CD8-positive, alpha-beta memory T cell (primary cell): ENCODE results near the gene MIEF1. TPM values are rescaled to one million over a fixed set of nuclear protein-coding genes. Genes with fewer than 3 reads are reported as not detected.

Experiments
- CTCF ChIA-PET: fragments of 350-600 bp; sonication (Branson Sonifier 250); formaldehyde crosslinking; loops from one replicate; lab custom pipeline; 2021; ENCODE audit warnings: antibody characterized with exemption; lab: Charles Lee
- POLR2A ChIA-PET: fragments of 350-600 bp; sonication (Branson Sonifier 250); formaldehyde crosslinking; loops from one replicate; lab custom pipeline; 2021; ENCODE audit warnings: antibody characterized with exemption; lab: Charles Lee
- DNase-seq, 5 donors: peaks; one replicate each; pipeline versions ENCODE4 v3.0.0 to v3.0.0-alpha.2; 2020 to 2022; ENCODE audit warnings: mixed read lengths in 1 of 5
- H3K27ac ChIP-seq: one replicate; pipeline ENCODE4 v1.7.0; 2013; ENCODE audit warnings: low read depth, mild to moderate bottlenecking, low read length, moderate library complexity
- H3K27me3 ChIP-seq: 2 replicates; pipeline ENCODE4 v1.7.0; 2013; ENCODE audit warnings: low read length, mild to moderate bottlenecking; ENCODE audit not compliant: insufficient read depth, poor library complexity, severe bottlenecking
- H3K36me3 ChIP-seq: 2 replicates; pipeline ENCODE4 v1.7.0; 2013; ENCODE audit warnings: mild to moderate bottlenecking, low read length, moderate library complexity; ENCODE audit not compliant: insufficient read depth
- H3K4me1 ChIP-seq: 2 replicates; pipeline ENCODE4 v1.7.0; 2013; ENCODE audit warnings: mild to moderate bottlenecking, low read length, moderate library complexity; ENCODE audit not compliant: insufficient read depth
- H3K4me3 ChIP-seq: 2 replicates; pipeline ENCODE4 v1.7.0; 2013; ENCODE audit warnings: mild to moderate bottlenecking, low read length
- H3K9me3 ChIP-seq: 2 replicates; pipeline ENCODE4 v1.7.0; 2013; ENCODE audit warnings: mild to moderate bottlenecking, low read length
- H3K27ac Mint-ChIP-seq, 8 donors: one replicate each; pipeline ENCODE4 v1.8.0; 2020 to 2021; ENCODE audit warnings: mixed read lengths in 8 of 8, mild to moderate bottlenecking in 6 of 8, inconsistent platforms in 3 of 8, moderate library complexity in 3 of 8
- H3K27me3 Mint-ChIP-seq, 2 donors: one replicate each; pipeline ENCODE4 v1.8.0; 2020 to 2021; ENCODE audit warnings: mixed read lengths in 2 of 2, mild to moderate bottlenecking in 1 of 2, moderate library complexity in 1 of 2
- H3K36me3 Mint-ChIP-seq, 3 donors: one replicate each; pipeline ENCODE4 v1.8.0; 2020 to 2021; ENCODE audit warnings: mixed read lengths in 3 of 3, inconsistent platforms in 1 of 3, mild to moderate bottlenecking in 1 of 3
- H3K4me1 Mint-ChIP-seq, 3 donors: one replicate each; pipeline ENCODE4 v1.8.0; 2020 to 2021; ENCODE audit warnings: mixed read lengths in 3 of 3, inconsistent platforms in 1 of 3, mild to moderate bottlenecking in 1 of 3
- H3K4me3 Mint-ChIP-seq, 7 donors: one replicate each; pipeline ENCODE4 v1.8.0; 2020 to 2021; ENCODE audit warnings: mixed read lengths in 7 of 7, mild to moderate bottlenecking in 6 of 7, moderate library complexity in 4 of 7, inconsistent platforms in 2 of 7
- H3K9me3 Mint-ChIP-seq, 5 donors: one replicate each; pipeline ENCODE4 v1.8.0; 2020 to 2022; ENCODE audit warnings: mixed read lengths in 5 of 5, mild to moderate bottlenecking in 3 of 5, moderate library complexity in 2 of 5, inconsistent platforms in 1 of 5
- polyA plus RNA-seq: library from polyadenylated mRNA; unstranded; fragments of 300-500 nt; fragmentation: Illumina TruSeq; gene quantifications from one replicate; pipeline ENCODE4 v1.2.3, GENCODE V29; 2021
- total RNA-seq, 2 experiments: library from RNA; stranded (reverse); gene quantifications; one replicate each; pipeline ENCODE4 v1.2.3, GENCODE V29; 2021

MIEF1 gene
- total and polyA plus RNA-seq, 3 experiments from 2014 or later, result 29.4 to 60.9 (median 59.9) TPM

GRCh38 chr22:39457556-39458443, 44.3 kb upstream of the MIEF1 start:
- Mint-ChIP-seq H3K9me3 (peaks cover 0 to 4% (median 2%) of the 10 kb centered on the region in 5 donors), H3K27ac (no peak overlapping the region), H3K27me3 (peaks cover 34 to 53% of the 10 kb centered on the region in 2 donors), H3K4me3 (peak overlapping the region in 6 of 7 donors; percentile 38 to 74 (median 56)), H3K4me1 (peaks cover 12 to 22% (median 17%) of the 10 kb centered on the region in 3 donors), H3K36me3 (peaks cover 0 to 3% (median 0%) of the 10 kb centered on the region in 3 donors)
- Histone ChIP-seq H3K27me3 (peaks cover 10% of the 10 kb centered on the region), H3K27ac (peak overlapping the region; percentile 54), H3K9me3 (no peaks in the 10 kb centered on the region), H3K4me1 (peaks cover 14% of the 10 kb centered on the region), H3K4me3 (no peak overlapping the region), H3K36me3 (no peaks in the 10 kb centered on the region)
- ChIA-PET POLR2A (no interaction called here), CTCF (no interaction called here)
- DNase-seq, result peak in 1 of 5 donors; percentile 12

GRCh38 chr22:39458444-39459083, 43.5 kb upstream of the MIEF1 start:
- H3K4me3 ChIP-seq, result no peak overlapping the region

GRCh38 chr22:39459681-39460080, 42.4 kb upstream of the MIEF1 start:
- Histone ChIP-seq H3K4me1 (peaks cover 14% of the 10 kb centered on the region), H3K9me3 (no peaks in the 10 kb centered on the region), H3K27me3 (peaks cover 10% of the 10 kb centered on the region), H3K36me3 (no peaks in the 10 kb centered on the region), H3K4me3 (no peak overlapping the region), H3K27ac (no peak overlapping the region)
- Mint-ChIP-seq H3K4me1 (peaks cover 12 to 22% (median 15%) of the 10 kb centered on the region in 3 donors), H3K27ac (no peak overlapping the region), H3K4me3 (peak overlapping the region in 1 of 7 donors; percentile 11), H3K27me3 (peaks cover 34 to 45% of the 10 kb centered on the region in 2 donors), H3K9me3 (peaks cover 0 to 4% (median 2%) of the 10 kb centered on the region in 5 donors), H3K36me3 (peaks cover 0 to 3% (median 0%) of the 10 kb centered on the region in 3 donors)
- no peak for DNase-seq
- ChIA-PET POLR2A (no interaction called here), CTCF (no interaction called here)

More at GRCh38 chr22:39458444-39459083, 43.5 kb upstream of the MIEF1 start:
- Mint-ChIP-seq H3K4me1 (peaks cover 12 to 22% (median 17%) of the 10 kb centered on the region in 3 donors), H3K36me3 (peaks cover 0 to 3% (median 0%) of the 10 kb centered on the region in 3 donors), H3K9me3 (peaks cover 0 to 4% (median 2%) of the 10 kb centered on the region in 5 donors), H3K27me3 (peaks cover 34 to 53% of the 10 kb centered on the region in 2 donors), H3K4me3 (peak overlapping the region in 5 of 7 donors; percentile 38 to 72 (median 54)), H3K27ac (peak overlapping the region in 2 of 8 donors; percentile 38 to 86)
- Histone ChIP-seq H3K27ac (peak overlapping the region; percentile 54), H3K27me3 (peaks cover 10% of the 10 kb centered on the region), H3K36me3 (no peaks in the 10 kb centered on the region), H3K9me3 (no peaks in the 10 kb centered on the region), H3K4me1 (peaks cover 14% of the 10 kb centered on the region)
- ChIA-PET POLR2A (no interaction called here), CTCF (no interaction called here)
- no peak for DNase-seq

GRCh38 chr22:39462443-39463221, 39.5 kb upstream of the MIEF1 start:
- Mint-ChIP-seq H3K27ac (no peak overlapping the region), H3K4me1 (peaks cover 0 to 9% (median 7%) of the 10 kb centered on the region in 3 donors), H3K9me3 (no peaks in the 10 kb centered on the region), H3K27me3 (peaks cover 20 to 27% of the 10 kb centered on the region in 2 donors), H3K36me3 (no peaks in the 10 kb centered on the region), H3K4me3 (no peak overlapping the region)
- ChIA-PET POLR2A (no interaction called here), CTCF (no interaction called here)
- H3K4me3 ChIP-seq, result no peak overlapping the region
- no peak for DNase-seq
- H3K27ac ChIP-seq, result no peak overlapping the region
- H3K27me3 ChIP-seq, result peaks cover 10% of the 10 kb centered on the region
- H3K9me3 ChIP-seq, result no peaks in the 10 kb centered on the region
- H3K4me1 ChIP-seq, result peaks cover 8% of the 10 kb centered on the region
- H3K36me3 ChIP-seq, result no peaks in the 10 kb centered on the region

- Mint-ChIP-seq H3K27ac (peak overlapping the region in 1 of 8 donors; percentile 26), H3K36me3 (no peaks in the 10 kb centered on the region), H3K27me3 (peaks cover 19 to 23% of the 10 kb centered on the region in 2 donors), H3K9me3 (no peaks in the 10 kb centered on the region), H3K4me3 (no peak overlapping the region), H3K4me1 (peaks cover 0 to 5% (median 3%) of the 10 kb centered on the region in 3 donors)
- H3K27ac ChIP-seq, result no peak overlapping the region
- no peaks in the 10 kb centered on the region for H3K36me3 ChIP-seq
- H3K4me3 ChIP-seq, result no peak overlapping the region
- peaks cover 4% of the 10 kb centered on the region for H3K4me1 ChIP-seq
- no peak for DNase-seq
- CTCF ChIA-PET, result no interaction called here
- H3K27me3 ChIP-seq, result peaks cover 5% of the 10 kb centered on the region
- no peaks in the 10 kb centered on the region for H3K9me3 ChIP-seq
- POLR2A ChIA-PET, result no interaction called here
These were observed 38.8 kb upstream of the MIEF1 start for GRCh38 chr22:39463277-39463676.

- H3K36me3 ChIP-seq, result no peaks in the 10 kb centered on the region
- peak overlapping the region in 1 of 8 donors; percentile 14 for H3K27ac Mint-ChIP-seq
- no peaks in the 10 kb centered on the region for H3K36me3 Mint-ChIP-seq
- no peak overlapping the region for H3K27ac ChIP-seq
- DNase-seq, result no peak
- ChIA-PET CTCF (no interaction called here), POLR2A (no interaction called here)
- H3K9me3 ChIP-seq, result no peaks in the 10 kb centered on the region
- no peak overlapping the region for H3K4me3 Mint-ChIP-seq
- H3K27me3 Mint-ChIP-seq, result peaks cover 15 to 19% of the 10 kb centered on the region in 2 donors
- H3K4me3 ChIP-seq, result no peak overlapping the region
- H3K4me1 ChIP-seq, result no peaks in the 10 kb centered on the region
- no peaks in the 10 kb centered on the region for H3K9me3 Mint-ChIP-seq
- no peaks in the 10 kb centered on the region for H3K4me1 Mint-ChIP-seq
- no peaks in the 10 kb centered on the region for H3K27me3 ChIP-seq
These were observed 38.1 kb upstream of the MIEF1 start for GRCh38 chr22:39463931-39464390.

DNA sequence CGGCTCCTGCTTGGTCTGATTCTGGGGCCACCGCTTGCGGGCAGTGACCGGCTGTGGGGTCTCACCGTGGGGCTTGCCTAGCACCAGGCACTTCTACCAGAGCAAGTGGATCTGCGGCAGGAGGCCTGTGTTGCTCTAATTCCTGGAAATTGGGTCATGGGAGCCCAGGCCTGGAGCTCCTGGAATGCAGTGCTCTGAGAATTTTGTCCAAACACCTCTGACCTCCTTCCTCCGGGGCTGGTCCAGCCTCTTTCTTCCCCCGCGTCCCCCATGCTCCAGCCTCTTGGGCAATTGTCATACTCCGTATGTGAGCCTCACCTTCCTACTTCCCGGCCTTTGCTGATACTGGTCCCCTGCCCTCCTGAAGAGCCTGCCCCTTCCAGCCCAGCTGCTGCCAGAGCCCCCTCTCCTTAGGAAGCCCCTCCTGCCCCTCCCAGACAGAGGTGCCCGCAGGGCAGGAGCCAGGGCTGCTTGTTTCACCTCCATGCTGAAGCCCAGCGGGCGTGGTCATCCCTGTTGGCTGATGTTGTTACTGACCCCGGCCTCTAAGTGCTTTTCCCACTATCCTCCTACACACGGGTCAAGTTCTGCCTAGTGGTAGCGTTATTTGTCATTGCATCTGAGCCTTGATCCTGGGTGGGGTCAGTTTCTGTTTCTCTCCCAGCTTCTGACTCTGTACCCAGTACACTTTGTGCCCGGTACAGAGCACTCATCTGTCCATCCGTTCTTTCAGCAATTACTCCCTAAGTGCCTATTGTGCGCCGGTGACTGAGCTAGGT, 35.7 kb upstream of the MIEF1 start:
- no peaks in the 10 kb centered on the region for H3K9me3 Mint-ChIP-seq
- Histone ChIP-seq H3K27me3 (no peaks in the 10 kb centered on the region), H3K9me3 (no peaks in the 10 kb centered on the region), H3K36me3 (no peaks in the 10 kb centered on the region), H3K4me3 (no peak overlapping the region), H3K4me1 (peaks cover 2% of the 10 kb centered on the region), H3K27ac (no peak overlapping the region)
- H3K27ac Mint-ChIP-seq, result no peak overlapping the region
- no peak overlapping the region for H3K4me3 Mint-ChIP-seq
- ChIA-PET POLR2A (no interaction called here), CTCF (interaction anchor here (1.5 kb wide), 1 partner anchor 14 kb away, joined by 5 read pairs; no protein-coding TSS in a partner anchor)
- H3K36me3 Mint-ChIP-seq, result no peaks in the 10 kb centered on the region
- peaks cover 6 to 10% of the 10 kb centered on the region in 2 donors for H3K27me3 Mint-ChIP-seq
- DNase-seq, result no peak
- peaks cover 2 to 7% (median 3%) of the 10 kb centered on the region in 3 donors for H3K4me1 Mint-ChIP-seq
